Measurements from ENCODE around the gene VPS72. TPM values are rescaled to one million over a fixed set of nuclear protein-coding genes. Genes with fewer than 3 reads are reported as not detected.
"Not testable (repeated sequence)": the region's sequence is repeated elsewhere in the genome, so short reads cannot be mapped to it uniquely, and the experiment has no call there.

The VPS72 gene, protein sequence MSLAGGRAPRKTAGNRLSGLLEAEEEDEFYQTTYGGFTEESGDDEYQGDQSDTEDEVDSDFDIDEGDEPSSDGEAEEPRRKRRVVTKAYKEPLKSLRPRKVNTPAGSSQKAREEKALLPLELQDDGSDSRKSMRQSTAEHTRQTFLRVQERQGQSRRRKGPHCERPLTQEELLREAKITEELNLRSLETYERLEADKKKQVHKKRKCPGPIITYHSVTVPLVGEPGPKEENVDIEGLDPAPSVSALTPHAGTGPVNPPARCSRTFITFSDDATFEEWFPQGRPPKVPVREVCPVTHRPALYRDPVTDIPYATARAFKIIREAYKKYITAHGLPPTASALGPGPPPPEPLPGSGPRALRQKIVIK
- polyA plus RNA-seq (2013, experiment 1 of 2; ENCODE audit: insufficient read length): 48.6 TPM
- polyA plus RNA-seq (2013, experiment 2 of 2; ENCODE audit: insufficient read length): 42.0 TPM

DNA sequence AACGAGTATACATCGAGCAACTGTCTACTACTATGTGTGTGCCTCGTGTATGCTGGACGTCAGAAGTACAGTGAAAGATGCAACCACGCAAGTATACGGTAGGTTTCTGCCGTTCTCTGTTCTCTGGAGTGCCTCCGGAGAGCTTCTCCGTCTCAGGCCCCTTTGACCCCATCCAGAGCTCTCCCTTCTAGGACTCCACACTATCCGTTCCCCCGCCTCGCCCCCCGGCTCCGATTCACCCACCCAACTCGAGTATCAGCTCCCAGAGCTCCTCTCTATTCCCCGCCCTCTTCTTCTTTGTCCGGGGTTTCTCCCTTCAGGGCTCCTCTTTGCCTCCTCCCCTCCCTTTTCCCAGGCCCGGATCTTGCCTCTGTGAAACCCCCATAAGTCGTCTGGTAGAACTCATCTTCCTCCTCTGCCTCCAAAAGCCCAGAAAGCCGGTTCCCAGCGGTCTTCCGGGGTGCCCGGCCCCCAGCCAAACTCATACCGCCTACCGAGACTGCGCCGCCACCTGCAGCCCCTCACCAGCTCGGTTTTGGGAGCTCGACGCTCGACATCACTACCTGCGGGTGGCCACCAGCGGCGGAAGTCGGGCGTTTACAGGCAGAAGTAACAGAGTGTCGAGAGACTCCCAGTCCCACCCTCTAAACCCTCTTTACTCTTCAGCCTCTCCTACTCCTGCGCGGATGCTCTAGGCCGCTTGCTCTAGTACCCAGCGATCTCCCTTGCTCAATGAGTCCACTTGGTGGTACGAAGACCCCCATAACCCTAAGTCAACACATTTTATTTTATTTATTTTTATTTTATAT, at the start of gene VPS72:
VPS72 (minus strand) TSS at position 561 of the 809 bp plus-strand sequence; CDS start at position 485, 76 bp downstream.
- peak; percentile 90 for DNase-seq

DNA sequence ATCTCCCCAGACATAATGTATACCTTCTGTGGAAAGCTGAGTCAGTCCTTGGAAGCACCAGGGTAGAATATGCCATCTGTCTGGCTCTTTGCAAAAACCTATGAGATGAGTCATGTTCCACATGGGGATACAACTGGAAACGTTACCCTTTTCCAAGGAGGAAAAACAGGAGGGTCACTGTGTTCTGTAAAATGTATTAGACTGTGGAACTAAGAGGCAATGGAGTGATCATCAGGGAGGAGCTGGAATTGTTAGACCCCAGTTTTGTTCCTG, 48.4 kb upstream of the VPS72 start:
- DNase-seq: peak; percentile 82

DNA sequence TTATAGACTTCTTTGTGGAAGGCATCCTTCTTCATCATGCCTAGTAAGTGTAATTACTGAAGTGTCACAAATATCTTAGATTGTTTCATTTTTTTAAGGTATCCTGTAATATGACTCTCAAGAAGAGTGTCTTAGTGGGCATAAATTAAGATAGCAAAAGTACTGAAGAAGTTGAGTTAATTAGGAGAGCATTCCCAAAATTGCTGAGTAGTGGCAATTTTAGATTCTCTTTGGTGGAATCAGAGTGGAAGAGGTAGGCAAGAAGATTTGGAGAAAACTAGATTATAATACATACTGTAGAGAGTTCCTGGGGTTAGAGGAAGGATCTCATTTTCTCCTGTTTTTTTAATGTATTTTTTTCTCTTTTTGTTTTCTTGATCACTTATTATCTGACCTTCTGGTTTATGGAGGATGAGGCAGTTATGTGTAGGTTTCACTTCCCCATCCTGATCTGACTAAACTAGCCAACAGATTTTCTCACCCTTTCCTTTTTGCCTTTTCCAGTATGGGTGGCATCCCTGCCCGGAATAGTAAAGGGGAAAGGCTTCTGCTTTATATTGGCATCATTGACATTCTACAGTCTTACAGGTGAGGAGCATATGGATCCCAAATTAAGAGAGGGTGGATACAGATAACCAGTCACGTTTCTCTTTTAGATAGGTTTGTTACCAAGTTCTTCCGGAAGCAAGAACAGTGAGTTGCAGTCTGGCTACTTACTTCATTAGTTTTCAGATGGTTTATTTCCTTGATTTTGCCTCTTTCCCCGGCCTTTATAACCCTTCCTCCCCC, 47.9 kb upstream of the VPS72 start:
- DNase-seq: no peak

- DNase-seq: no peak
These were observed 45.2 kb upstream of the VPS72 start for GRCh38 chr1:151235235-151235634.

GRCh38 chr1:151222130-151222529, 32.1 kb upstream of the VPS72 start:
- peak; percentile 27 for DNase-seq

GRCh38 chr1:151221616-151222015, 31.6 kb upstream of the VPS72 start:
- DNase-seq: no peak

DNA sequence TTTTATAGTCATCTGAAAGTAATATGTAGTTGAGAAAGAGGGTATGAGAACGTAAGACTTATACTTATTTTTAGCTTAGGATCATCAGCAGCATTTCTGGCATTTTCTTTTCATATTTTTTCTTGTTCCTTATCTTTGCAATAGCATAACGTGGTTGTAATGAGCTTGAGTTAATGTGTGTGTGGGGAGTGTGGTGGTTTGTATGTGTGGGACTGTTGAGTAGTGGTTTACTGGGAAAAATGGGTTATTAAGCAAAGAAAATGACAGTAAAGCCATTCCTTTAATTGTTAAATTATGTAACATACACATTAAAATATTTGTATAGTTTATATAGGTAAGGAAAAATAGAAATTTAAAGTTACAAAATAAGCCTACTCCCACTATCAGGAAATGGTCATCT, 23.6 kb upstream of the VPS72 start:
- no peak for DNase-seq

DNA sequence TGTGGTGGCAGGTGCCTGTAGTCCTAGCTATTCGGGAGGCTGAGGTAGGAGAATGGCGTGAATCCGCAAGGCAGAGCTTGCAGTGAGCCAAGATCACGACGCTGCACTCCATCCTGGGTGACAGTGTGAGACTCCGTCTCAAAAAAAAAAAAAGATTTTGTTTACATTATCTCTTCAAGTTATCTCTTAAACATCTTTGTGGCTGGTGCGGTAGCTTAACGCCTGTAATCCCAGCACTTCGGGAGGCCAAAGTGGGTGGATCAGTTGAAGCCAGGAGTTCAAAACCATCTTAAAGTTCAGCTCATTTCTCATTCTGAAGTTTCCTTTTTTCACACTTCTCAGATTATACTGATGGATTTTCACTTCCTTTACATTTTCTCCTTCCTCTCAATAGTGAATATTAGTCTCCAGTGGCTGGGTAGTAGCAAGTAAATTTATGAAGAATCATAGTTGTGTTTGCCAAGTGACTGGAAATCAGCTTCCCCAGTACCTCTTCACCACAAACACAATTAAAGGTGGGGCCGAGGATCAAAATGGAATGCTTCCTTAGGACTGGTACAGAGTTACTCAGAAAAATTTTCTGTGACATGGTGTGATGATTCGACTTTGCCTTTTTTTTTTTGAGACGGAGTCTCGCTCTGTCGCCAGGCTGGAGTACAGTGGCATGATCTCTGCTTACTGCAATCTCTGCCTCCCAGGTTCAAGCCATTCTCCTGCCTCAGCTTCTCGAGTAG, 22.1 kb upstream of the VPS72 start:
- no peak for DNase-seq

- peak; percentile 12 for DNase-seq
These were observed 20.8 kb upstream of the VPS72 start for GRCh38 chr1:151210830-151211229.

- not testable (repeated sequence) for DNase-seq
These were observed 15.5 kb upstream of the VPS72 start for GRCh38 chr1:151205381-151205965.

DNA sequence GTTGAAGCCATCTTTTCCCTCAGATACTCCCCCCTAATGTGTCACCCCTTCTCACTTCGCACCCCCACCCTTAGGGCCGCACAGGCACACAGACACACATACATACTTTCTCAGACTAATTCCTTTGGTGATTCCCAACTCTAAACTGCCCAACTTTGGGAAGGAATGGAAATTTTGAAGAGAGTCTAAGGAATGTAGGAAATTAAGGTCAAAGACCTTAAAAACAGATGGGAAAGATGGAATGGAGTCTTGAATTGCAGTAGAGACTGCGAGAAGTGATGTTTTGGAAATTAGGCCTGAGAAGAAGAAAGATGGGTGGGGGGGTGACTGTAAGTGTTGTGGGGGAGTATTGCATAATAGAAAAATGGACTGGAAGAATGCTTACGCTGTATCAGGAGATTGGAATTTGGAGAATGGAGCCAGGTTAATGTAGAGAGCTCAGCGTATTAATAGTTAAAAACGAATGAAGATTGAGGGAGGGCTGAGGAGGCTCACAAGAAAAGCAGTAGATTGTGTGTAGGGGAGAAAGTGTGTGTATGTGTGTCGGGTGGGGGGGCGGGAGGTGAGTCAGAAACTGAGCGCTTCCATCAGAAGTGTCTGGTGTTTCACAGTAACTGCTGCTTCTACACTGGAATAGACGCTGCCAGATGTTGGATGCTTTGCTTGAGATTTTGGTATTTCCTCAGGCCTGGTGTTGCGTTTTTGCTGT, 10.0 kb upstream of the VPS72 start:
- peak; percentile 90 for DNase-seq

DNA sequence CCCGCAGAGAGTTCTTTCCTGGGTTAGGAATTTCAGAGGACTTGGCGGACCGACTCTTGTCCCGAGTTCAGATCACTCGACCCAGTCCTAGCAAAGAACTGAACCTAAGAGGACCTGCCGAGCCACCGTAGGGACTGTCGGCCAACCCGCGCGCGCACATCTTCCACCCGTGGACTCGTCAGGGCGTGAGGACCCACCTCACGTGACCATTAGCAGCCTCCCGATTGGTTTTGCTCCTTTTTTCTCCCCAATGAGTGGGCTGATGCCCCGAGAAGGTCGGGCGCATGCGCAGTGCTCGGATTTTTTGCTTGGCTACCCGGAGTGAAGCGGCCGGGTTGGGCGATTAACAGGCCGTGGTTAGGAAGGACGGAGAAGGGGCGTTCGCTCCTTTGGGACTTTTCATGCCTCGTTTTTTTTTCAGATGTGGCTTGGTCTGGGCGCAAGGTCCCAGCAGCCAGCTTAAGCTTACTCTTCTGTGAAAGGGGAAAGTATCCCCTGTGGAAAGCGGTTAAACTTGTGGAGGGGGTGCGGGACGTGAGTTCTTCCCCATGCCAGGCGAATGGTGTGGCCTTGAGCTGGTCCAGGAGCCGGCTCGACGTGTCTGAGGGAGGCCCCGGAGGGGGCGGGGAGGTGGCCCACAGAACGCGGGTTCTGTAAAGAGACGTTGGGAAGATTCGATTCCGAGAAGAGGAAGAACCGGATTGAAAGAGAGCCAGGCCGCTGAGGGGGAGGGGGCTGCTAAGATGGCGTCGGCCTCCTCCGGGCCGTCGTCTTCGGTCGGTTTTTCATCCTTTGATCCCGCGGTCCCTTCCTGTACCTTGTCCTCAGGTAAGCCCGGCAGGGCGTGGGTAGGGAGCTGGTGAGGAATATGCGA, 8.5 kb upstream of the VPS72 start, which contains the start of gene PIP5K1A:
PIP5K1A (plus strand) TSS at position 299 of the 874 bp plus-strand sequence; CDS start at position 744, 445 bp downstream.
- DNase-seq: peak; percentile 99

DNA sequence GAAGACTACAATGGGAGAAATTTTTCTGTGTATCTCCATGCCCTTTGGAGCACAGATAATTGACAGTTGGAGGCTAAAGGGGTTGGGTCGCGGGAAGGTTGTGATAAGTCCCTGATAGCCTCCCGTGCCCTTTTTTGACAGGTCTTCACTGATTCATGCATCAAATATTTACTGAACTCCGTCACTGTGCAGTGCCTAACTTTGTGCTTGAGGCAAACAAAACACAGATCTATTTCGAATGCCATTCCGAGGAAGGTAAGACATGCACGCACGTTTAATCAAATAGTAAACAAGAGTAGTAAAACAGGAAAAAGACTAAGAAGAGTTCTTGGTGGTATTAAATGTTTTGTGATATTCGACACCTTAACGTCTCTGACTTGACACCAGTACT, 7.9 kb upstream of the VPS72 start:
- DNase-seq: no peak

DNA sequence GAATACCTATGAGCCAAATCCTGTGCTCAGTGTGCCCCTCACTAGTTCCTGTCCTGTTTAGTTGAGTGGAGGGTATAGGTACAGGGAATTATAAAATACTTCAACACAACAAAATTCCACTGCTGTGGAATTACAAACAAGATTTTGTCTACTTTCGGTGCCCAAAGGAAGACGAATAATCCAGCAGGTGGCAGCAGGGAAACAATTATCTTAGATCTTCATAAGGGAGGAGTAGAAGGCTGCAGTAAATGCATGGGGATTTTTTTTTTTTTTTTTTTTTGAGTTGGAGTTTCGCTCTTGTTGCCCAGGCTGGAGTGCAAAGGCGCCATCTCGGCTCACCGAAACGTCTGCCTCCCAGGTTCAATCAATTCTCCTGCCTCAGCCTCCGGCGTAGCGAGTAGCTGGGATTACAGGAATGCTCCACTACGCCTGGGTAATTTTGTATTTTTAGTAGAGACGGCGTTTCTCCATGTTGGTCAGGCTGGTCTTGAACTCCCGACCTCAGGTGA, 6.3 kb upstream of the VPS72 start:
- DNase-seq: peak; percentile 90

DNA sequence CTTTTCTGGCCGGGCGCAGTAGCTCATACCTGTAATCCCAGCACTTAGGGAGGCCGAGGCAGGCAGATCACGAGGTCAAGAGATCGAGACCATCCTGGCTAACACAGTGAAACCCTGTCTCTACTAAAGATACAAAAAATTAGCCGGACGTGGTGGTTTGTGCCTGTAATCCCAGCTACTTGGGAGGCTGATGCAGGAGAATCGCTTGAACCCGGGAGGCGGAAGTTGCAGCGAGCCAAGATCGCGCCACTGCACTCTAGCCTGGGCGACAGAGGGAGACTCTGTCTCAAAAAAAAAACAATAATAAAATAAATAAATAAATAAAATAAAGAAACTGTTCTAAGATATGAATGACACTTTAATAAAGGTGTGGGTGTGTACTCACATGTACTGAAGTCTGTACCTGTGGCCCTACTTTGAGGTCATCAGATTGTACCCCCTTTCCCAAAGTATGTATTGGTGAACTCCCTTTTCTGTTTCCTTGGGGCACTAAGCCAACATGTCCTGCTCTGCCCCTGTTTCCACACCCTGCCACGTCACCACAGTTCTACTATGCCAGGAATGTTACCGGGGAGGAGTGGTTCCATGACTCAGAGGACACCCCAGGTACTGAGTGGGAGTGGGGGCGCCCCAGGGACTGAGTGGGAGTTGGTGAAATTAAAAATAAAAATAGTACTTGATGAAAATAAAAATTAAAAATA, 5.0 kb upstream of the VPS72 start:
- peak; percentile 90 for DNase-seq

- no peak for DNase-seq
These were observed 3.9 kb upstream of the VPS72 start for GRCh38 chr1:151193856-151194255.

- no peak for DNase-seq
These were observed 3.3 kb upstream of the VPS72 start for GRCh38 chr1:151193304-151193703.

GRCh38 chr1:151192047-151192446, 2.0 kb upstream of the VPS72 start:
- no peak for DNase-seq

GRCh38 chr1:151188667-151189066, 1.3 kb downstream of the VPS72 start:
- not testable (repeated sequence) for DNase-seq

All from fibroblast of skin of scalp (primary cell).